ENCODE measurements around the gene ARF1. TPM values are rescaled to one million over a fixed set of nuclear protein-coding genes. Genes with fewer than 3 reads are reported as not detected.

ARF1 gene
- total RNA-seq, 1 experiment from 2014 or later: 378 TPM

DNA sequence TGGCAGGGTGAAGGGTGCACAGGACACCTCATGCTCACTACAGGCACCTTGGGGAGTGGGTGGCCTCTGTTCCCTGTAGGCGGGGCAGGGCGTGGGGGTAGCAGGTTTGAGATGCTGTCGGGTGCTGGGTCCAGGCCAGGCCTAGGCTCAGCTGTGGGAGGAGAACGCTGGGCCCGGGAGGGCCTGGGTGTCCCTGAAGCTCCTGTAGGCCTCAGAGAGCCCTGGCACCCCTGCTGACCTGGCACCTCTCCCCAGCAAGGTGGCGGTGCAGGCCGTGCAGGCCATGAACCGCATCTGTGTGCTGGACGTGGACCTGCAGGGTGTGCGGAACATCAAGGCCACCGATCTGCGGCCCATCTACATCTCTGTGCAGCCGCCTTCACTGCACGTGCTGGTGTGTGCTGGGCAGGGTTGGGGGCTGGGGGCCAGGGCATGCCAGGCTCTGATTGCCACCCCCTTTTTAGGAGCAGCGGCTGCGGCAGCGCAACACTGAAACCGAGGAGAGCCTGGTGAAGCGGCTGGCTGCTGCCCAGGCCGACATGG, 64.7 kb downstream of the ARF1 start:
- no peak for DNase-seq (ENCODE audit: low read depth)

DNA sequence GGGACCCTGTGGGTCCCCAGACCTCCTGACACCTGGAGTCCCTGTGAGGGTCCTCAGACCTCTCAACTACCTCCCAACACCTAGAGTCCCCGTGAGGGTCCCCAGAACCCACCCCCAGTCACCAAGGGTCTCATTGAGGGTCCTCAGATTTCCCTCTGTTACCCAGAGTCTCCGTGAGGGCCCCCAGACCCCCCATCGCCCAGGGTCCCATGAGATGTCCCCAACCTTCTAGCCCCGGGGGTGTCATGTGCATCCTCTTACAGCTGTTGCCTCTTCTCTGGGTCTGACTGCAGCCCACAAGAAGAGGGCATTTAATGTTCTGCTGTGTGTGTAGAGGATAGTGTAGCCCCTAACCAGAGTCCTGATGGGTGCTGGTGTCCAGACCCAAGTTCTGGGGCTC, 65.3 kb downstream of the ARF1 start:
- DNase-seq (ENCODE audit: low read depth): no peak

DNA sequence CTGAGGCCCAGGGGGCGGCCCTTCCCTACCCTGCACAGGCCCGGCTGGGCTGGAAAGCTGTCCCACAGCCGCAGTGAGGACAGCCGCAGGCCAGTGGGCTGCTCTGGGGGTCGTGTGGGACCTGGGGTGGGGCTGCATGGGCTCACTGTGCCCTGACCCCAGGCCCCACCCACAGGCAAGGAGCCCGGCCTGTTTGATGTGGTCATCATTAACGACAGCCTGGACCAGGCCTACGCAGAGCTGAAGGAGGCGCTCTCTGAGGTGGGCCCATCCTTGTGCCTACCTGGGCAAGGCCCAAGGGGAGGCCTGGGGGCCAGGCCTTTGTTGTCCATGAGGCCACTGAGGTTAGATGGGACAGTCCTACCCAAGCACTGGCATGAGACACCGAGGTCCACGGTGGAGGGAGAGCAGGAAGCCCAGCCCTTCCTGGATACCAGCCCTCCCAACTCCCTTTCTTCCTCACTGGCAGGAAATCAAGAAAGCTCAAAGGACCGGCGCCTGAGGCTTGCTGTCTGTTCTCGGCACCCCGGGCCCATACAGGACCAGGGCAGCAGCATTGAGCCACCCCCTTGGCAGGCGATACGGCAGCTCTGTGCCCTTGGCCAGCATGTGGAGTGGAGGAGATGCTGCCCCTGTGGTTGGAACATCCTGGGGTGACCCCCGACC, 65.8 kb downstream of the ARF1 start:
- DNase-seq (ENCODE audit: low read depth): no peak

Other genes starting within 250 kb of the ARF1 start
- 3.5 and 4.3 TPM in 2 replicates for gene WNT9A, start 134.8 kb upstream of the ARF1 start, total RNA-seq (2014; rRNA removed)
- not detected in 2 replicates for gene WNT3A, start 75.7 kb upstream of the ARF1 start, total RNA-seq (2014; rRNA removed)
- gene C1orf35, start 20.6 kb downstream of the ARF1 start, total RNA-seq (2014; rRNA removed): 16.3 and 18.5 TPM in 2 replicates
- 55.0 and 78.6 TPM in 2 replicates for gene MRPL55, start 26.6 kb downstream of the ARF1 start, total RNA-seq (2014; rRNA removed)
- 376 and 378 TPM in 2 replicates for gene GUK1, start 57.6 kb downstream of the ARF1 start, total RNA-seq (2014; rRNA removed)
- 0.63 and 0.77 TPM in 2 replicates for gene GJC2, start 67.2 kb downstream of the ARF1 start, total RNA-seq (2014; rRNA removed)
- gene IBA57, start 83.1 kb downstream of the ARF1 start, total RNA-seq (2014; rRNA removed): 2.6 and 5.1 TPM in 2 replicates
- 2.1 TPM in 2 replicates for gene OBSCN, start 125.3 kb downstream of the ARF1 start, total RNA-seq (2014; rRNA removed)

Data from LHCN-M2 (cell line).